Stimulated activated CD4-positive, alpha-beta T cell treated with anti-CD3 and anti-CD28 coated beads, Interleukin-1b, Interleukin-23, amount 100 ng/mL, for 4 hours (primary cell): ENCODE data around the gene PIGU.
A peak's percentile ranks its signal among the peaks of the same experiment; 100 is the strongest.

Experiments used
- DNase-seq, 2 donors: peaks; one replicate each; pipeline ENCODE4 v3.0.0-alpha.2; 2020; ENCODE audit warnings: low read depth in 2 of 2

Gene PIGU

GRCh38 chr20:34578521-34578920 lies 98.4 kb downstream of the PIGU start:
- DNase-seq, result no peak

DNA sequence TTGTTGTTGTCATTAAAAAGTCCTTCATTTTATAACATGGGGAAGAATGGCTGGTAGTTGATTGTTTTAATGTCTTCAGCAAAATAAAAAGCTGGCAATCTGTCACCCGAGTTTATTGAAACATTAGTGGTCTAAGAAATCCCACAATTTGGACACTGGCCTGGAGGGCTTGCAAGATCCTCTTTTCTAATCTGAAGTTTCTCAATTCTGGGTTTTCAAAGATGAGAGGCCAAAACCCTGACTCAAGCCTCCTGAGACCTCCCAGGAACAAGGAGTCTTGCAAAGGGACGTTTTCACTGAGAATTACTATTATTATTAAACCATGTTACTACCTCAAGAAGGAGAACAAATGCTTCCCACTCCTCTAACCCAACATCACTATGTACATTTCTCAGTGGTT lies 98.9 kb downstream of the PIGU start:
- no peak for DNase-seq

- no peak for DNase-seq
Observed at GRCh38 chr20:34577061-34577460, 99.8 kb downstream of the PIGU start.

DNA sequence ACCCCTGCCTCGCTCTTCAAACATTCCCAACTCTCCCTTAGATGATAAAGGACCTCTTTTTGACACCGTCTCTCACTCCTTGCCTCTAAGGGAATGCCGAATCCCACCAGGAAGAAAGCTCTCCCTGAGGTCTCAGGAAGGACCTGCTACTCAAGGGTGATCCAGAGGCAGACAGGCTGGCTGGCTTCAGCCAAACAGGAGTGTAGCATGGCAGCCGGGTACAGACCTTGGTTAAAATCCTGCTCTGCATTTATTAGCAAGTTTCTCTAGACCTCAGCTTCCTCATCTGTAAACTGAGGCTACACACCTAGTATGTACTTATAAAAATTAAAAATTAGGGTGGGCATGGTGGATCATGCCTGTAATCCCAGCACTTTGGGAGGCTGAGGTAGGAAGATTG lies 101.1 kb downstream of the PIGU start:
- no peak for DNase-seq

GRCh38 chr20:34575271-34575670 lies 101.6 kb downstream of the PIGU start:
- DNase-seq, result no peak

GRCh38 chr20:34574861-34575260 lies 102.0 kb downstream of the PIGU start:
- DNase-seq, result no peak

DNA sequence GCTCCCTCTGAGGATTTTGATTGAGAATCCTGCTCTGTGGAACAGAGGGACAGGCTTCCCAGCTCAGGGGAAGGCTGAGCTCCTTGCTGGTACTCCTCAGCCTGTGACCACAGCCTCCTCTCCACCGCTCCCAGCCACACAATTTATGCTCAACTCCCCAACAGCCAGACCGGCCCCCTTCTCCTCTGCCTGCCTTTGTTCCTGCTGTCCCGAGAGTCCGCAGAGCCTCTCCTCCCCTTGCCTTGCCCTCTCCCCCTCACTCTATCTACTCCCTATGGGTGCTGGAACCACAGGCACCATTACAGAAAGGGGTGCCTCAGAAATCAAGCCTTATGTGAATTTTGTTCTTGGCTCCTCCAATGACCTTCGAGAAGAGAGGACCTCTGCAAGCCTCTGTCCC lies 102.5 kb downstream of the PIGU start:
- DNase-seq, result no peak

GRCh38 chr20:34573541-34574300 lies 103.2 kb downstream of the PIGU start:
- DNase-seq, result no peak

DNA sequence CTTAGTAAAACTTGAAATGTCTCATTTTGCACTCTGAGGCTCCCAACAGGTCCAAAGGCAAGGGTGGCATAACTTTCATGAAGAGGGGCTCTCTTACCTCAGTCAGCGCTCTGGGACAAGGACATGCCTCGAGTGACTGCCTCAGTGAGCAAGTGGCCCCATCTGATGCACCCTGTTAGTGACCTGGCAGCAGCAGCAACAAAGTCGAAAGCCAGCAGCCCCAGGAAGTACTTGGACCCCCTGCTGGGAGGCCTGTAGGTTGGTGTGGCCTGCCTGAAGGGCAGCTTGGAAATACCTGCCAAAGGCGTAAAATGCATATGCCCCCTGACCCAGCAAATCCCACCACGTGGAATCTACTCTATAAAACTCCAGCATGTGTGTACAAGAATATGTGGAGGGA lies 105.1 kb downstream of the PIGU start:
- no peak for DNase-seq

GRCh38 chr20:34570859-34571306 lies 106.0 kb downstream of the PIGU start:
- DNase-seq, result no peak

DNA sequence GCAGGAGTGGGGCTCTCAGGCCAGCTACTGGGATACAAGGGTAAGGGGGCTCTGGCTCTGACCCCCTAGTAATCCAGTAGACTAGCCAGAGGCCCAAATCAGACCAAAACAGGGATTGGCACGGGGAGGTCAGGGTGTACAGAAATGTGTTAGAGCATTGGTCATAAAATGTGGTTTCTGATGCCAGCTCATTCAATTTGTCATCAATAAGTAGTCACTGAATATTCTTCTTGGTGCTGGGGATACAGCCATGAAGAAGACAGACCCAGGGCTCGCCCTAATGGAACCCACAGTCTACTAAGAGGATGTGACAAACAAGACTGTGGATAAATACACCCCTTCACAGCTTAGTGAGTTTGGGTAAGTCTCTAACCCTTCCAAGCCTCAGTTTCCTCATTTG lies 107.3 kb downstream of the PIGU start:
- no peak for DNase-seq

GRCh38 chr20:34567892-34568865 lies 108.7 kb downstream of the PIGU start:
- no peak for DNase-seq

DNA sequence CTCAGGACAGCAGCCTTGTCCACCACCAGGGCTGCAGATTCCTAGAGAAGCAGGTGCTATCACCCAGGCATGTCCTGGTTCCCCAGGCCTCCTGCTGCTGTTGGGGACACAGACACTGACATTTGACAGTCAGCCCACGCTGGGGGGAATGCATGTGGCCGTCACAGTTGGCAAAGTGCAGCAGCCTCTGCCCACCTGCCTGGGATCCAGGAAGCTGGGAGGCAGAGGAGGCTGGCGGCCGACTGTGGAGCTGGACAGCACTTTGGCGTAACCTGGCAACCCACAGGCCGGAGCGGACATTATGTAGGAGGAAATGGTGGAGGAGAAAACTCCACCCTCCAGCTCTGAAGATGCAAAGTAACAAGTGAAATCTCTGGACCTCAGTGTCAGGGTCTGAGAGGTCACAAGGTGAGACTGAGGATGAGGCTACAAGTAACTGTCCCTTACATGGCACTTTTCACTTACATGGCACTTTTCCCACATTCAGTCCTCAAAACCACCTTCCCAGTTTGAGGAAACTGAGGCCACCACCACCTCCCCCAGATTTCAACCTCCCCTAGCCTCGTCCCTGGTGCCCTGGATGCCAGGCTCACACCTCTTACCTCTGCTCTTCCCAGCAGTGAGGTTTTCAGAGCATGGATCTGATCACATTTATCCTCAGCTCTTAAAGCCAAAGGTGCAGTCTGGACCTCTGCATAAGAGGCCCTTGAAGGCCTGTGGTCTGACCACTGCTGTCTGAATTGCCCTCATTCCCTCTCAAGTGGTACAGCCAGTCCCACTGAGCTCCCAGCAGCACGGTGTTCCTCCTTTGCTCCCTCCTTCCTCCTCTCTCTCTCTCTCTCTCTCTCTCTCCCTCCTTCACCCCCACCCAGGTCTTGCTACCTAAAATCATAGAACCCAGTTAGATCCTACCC lies 109.7 kb downstream of the PIGU start:
- DNase-seq, result no peak

DNA sequence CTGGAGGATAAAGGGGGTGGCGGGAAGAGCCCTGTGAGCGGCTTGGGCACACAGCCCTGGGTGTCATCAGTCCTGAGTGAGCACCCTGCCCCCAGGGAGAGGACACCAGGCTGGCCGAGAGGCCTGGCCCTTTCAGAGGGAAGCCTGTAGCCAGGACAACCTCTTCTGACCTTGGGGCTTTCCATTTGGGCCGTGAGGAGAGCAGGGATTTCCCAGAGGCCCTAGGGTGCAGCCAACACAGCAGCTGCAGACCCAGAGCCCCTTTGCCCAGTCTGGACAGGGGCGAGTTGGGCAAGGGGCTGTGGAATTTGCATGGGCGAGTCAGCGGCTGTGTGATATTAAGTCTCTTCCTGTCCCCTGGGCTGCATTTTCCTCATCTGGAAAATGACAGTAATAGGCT lies 112.1 kb downstream of the PIGU start:
- no peak for DNase-seq

GRCh38 chr20:34562641-34563040 lies 114.3 kb downstream of the PIGU start:
- DNase-seq, result no peak

DNA sequence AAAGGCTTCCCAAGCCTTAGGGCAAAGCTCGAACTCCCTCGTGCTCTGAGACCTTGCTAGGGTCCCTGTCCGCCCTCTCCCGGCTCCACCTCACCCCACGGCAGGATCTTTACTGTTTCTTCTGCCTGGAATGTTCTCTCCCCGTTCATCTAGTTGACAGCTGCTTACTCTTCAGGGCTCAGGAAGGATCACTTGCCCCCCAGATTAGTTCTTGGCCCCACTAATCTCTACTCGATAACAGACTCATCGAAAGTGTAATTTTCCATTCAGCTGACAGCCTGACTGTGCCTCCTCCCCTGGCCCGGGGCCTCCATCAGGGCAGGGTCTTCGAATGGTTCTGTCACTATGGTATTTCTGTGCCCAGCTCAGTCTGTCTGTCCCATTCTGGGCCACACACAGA lies 115.2 kb downstream of the PIGU start:
- DNase-seq, result no peak

- DNase-seq, result no peak
Observed at GRCh38 chr20:34560614-34561013, 116.3 kb downstream of the PIGU start.

DNA sequence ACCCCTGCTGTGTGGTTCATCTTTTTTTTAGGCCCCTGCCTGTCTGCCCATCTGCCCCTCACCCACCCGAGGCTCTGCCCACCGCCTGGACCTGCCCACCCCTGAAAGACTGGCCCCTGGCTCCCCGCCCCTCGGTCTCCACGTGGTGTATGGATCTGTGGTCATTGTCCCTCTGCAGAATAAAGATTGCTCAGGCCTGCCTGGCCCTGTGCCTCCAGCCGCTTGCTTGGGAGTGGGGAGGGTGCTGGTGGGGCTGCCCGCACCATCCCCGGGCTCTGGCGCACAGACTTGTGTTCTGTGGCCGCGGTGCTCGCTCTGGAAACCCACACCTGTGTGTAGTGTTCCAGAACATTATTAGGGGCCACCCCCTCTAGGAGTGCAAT lies 116.8 kb downstream of the PIGU start:
- no peak for DNase-seq

DNA sequence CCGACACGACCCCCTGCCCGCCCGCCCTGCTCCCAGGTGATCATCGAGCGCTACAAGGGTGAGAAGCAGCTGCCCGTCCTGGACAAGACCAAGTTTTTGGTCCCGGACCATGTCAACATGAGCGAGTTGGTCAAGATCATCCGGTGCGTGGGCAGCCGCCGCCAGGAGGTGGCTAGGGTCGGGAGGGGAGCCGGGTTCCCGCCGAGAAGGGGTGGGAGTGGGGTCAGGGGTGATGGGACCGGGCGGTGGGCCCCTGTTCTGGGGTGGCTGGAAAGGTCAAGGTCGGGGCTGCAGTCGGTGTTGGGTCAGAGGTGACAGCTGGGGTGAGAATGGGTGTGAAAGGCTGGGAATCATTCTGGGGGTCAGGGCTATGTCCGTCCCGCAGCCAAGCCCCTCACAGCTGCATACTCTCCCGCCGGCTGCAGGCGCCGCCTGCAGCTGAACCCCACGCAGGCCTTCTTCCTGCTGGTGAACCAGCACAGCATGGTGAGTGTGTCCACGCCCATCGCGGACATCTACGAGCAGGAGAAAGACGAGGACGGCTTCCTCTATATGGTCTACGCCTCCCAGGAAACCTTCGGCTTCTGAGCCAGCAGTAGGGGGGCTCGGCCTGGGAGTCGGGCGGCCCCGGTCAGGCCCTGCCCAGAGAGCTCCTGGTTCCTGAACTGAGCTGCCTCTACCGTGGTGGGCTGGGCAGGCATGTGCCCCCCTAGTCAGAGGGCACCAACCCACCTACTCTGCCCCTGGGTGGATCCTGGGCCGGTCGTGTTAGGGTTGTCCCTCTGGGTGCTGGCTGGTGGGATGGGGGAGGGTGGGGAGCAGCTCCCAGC lies 117.4 kb downstream of the PIGU start:
- DNase-seq, result no peak

- peak; percentile 86 to 91 for DNase-seq
Observed at GRCh38 chr20:34558320-34559218, 118.3 kb downstream of the PIGU start, which contains the start of gene MAP1LC3A. Gene MAP1LC3A, plus strand, starts transcription at chr20:34558718. Its CDS starts 151 bp downstream, at chr20:34558869.
